SK-N-SH (cell line): Measurements from ENCODE around the gene CCDC106. TPM values are rescaled to one million over a fixed set of nuclear protein-coding genes. Genes with fewer than 3 reads are reported as not detected.
A peak's percentile ranks its signal among the peaks of the same experiment; 100 is the strongest.

Experiments used
- CTCF ChIA-PET: fragments of 300-600, 350-600 bp; formaldehyde crosslinking; extraction: SDS; loops from one replicate; lab custom pipeline; 2021; lab: Yijun Ruan, JAX
- POLR2A ChIA-PET: fragments of 350-600 bp; sonication (Branson Sonifier 250); formaldehyde crosslinking; extraction: SDS; loops from one replicate; lab custom pipeline; 2020; ENCODE audit warnings: antibody characterized with exemption, inconsistent platforms; lab: Yijun Ruan, JAX
- DNase-seq: peaks from one replicate; pipeline ENCODE4 v3.0.0; 2012
- H2AFZ ChIP-seq: fragments of 200-600 bp; sonication (generic); 2 replicates; pipeline ENCODE4 v1.8.1; 2016; ENCODE audit warnings: antibody characterized with exemption, mild to moderate bottlenecking, low read depth
- H3F3A ChIP-seq: fragments of 200-600 bp; sonication (generic); replicated peaks from 2 replicates; pipeline ENCODE3; 2016; ENCODE audit warnings: antibody characterized with exemption, mild to moderate bottlenecking; ENCODE audit not compliant: insufficient read depth
- H3K27ac ChIP-seq, 2 experiments: fragments of 200-500 bp in 1 of 2; fragments of 200-600 bp in 1 of 2; sonication (Bioruptor generic) in 1 of 2; sonication (generic), shearing (Covaris generic) in 1 of 2; 2 replicates each; pipeline versions ENCODE4 v1.5.1 to v1.6.1; 2014 to 2016; ENCODE audit warnings: low read depth in 2 of 2, inconsistent platforms in 1 of 2, low read length in 1 of 2, mild to moderate bottlenecking in 1 of 2, mixed read lengths in 1 of 2
- H3K27me3 ChIP-seq: fragments of 200-600 bp; sonication (generic), shearing (Covaris generic); 2 replicates; pipeline ENCODE4 v1.6.1; 2016; ENCODE audit warnings: mixed run types; ENCODE audit not compliant: insufficient read depth
- H3K36me3 ChIP-seq, 2 experiments: fragments of 200-500 bp in 1 of 2; fragments of 200-600 bp in 1 of 2; sonication (Bioruptor generic) in 1 of 2; sonication (generic) in 1 of 2; replicated peaks in 1 of 2; 2 replicates each; pipeline versions ENCODE3 to v1.5.1; 2014 to 2016; ENCODE audit warnings: low read length in 1 of 2, mild to moderate bottlenecking in 1 of 2; ENCODE audit not compliant: insufficient read depth in 2 of 2, control insufficient read depth in 1 of 2
- H3K4me1 ChIP-seq, 2 experiments: fragments of 200-500 bp in 1 of 2; fragments of 200-600 bp in 1 of 2; sonication (Bioruptor generic) in 1 of 2; sonication (generic), shearing (Covaris generic) in 1 of 2; 2 replicates each; pipeline versions ENCODE4 v1.5.1 to v1.6.1; 2014 to 2016; ENCODE audit warnings: low read depth in 1 of 2, low read length in 1 of 2, mixed run types in 1 of 2; ENCODE audit not compliant: insufficient read depth in 2 of 2, control insufficient read depth in 1 of 2
- H3K4me2 ChIP-seq: fragments of 200-600 bp; sonication (generic), shearing (Covaris generic); 2 replicates; pipeline ENCODE4 v1.6.1; 2017; ENCODE audit warnings: mixed run types
- H3K4me3 ChIP-seq, 2 experiments: fragments of 200-500 bp in 1 of 2; fragments of 200-600 bp in 1 of 2; sonication (Bioruptor generic) in 1 of 2; sonication (generic), shearing (Covaris generic) in 1 of 2; 2 replicates each; pipeline versions ENCODE4 v1.5.1 to v1.8.1; 2014 to 2016; ENCODE audit warnings: low read depth in 2 of 2, inconsistent platforms in 1 of 2, low read length in 1 of 2, mild to moderate bottlenecking in 1 of 2, mixed read lengths in 1 of 2, moderate library complexity in 1 of 2
- H3K79me2 ChIP-seq: fragments of 200-600 bp; sonication (generic); 2 replicates; pipeline ENCODE4 v1.8.1; 2017; ENCODE audit warnings: mild to moderate bottlenecking; ENCODE audit not compliant: insufficient read depth
- H3K9ac ChIP-seq: fragments of 200-600 bp; sonication (generic); 2 replicates; pipeline ENCODE4 v1.6.1; 2017; ENCODE audit warnings: mixed run types
- H3K9me2 ChIP-seq: fragments of 200-600 bp; sonication (generic); 2 replicates; pipeline ENCODE4 v1.6.1; 2017; ENCODE audit warnings: mixed run types
- H3K9me3 ChIP-seq: fragments of 200-600 bp; sonication (generic); 2 replicates; pipeline ENCODE4 v1.6.1; 2017; ENCODE audit warnings: mixed run types, mild to moderate bottlenecking, moderate library complexity
- H4K20me1 ChIP-seq: fragments of 200-600 bp; sonication (generic); 2 replicates; pipeline ENCODE4 v1.6.1; 2017; ENCODE audit warnings: mild to moderate bottlenecking, mixed run types; ENCODE audit not compliant: insufficient read depth
- EP300 ChIP-seq, 2 experiments: IDR thresholded peaks; 2 replicates each; pipeline versions ENCODE4 v1.4.0 to v1.6.1; 2012; ENCODE audit warnings: borderline replicate concordance in 1 of 2, low read depth in 1 of 2, low read length in 1 of 2
- GABPA ChIP-seq: IDR thresholded peaks from 2 replicates; pipeline ENCODE4 v1.4.0; 2012; ENCODE audit warnings: low read depth, mild to moderate bottlenecking
- GATA2 ChIP-seq: sonication (generic); formaldehyde crosslinking; IDR thresholded peaks from 2 replicates; pipeline ENCODE4 v1.5.0; 2020; ENCODE audit warnings: mild to moderate bottlenecking, missing genetic modification reagents
- JUND ChIP-seq: IDR thresholded peaks from 2 replicates; pipeline ENCODE4 v1.4.0; 2012
- MEF2A ChIP-seq: IDR thresholded peaks from 2 replicates; pipeline ENCODE4 v1.4.0; 2012; ENCODE audit warnings: low read depth, borderline replicate concordance
- NRF1 ChIP-seq: IDR thresholded peaks from 2 replicates; pipeline ENCODE4 v1.6.1; 2012; ENCODE audit warnings: low read depth, mild to moderate bottlenecking, low read length
- POLR2AphosphoS5 ChIP-seq: IDR thresholded peaks from 2 replicates; pipeline ENCODE4 v1.6.1; 2012; ENCODE audit warnings: low read depth, low read length
- RAD21 ChIP-seq: IDR thresholded peaks from 2 replicates; pipeline ENCODE4 v1.6.1; 2012; ENCODE audit warnings: mild to moderate bottlenecking, low read length
- RCOR1 ChIP-seq: fragments of 150-350 bp; IDR thresholded peaks from 2 replicates; pipeline ENCODE4 v1.6.1; 2017; ENCODE audit warnings: antibody characterized with exemption, low read length
- RXRA ChIP-seq: IDR thresholded peaks from 2 replicates; pipeline ENCODE4 v1.4.0; 2012; ENCODE audit warnings: low read depth, mild to moderate bottlenecking, borderline replicate concordance
- TAF1 ChIP-seq: IDR thresholded peaks from 2 replicates; pipeline ENCODE4 v1.6.1; 2012; ENCODE audit warnings: low read depth, mild to moderate bottlenecking, low read length, moderate library complexity, borderline replicate concordance
- TEAD4 ChIP-seq: IDR thresholded peaks from 2 replicates; pipeline ENCODE4 v1.4.0; 2012; ENCODE audit warnings: mild to moderate bottlenecking, borderline replicate concordance; ENCODE audit not compliant: insufficient read depth
- YY1 ChIP-seq: IDR thresholded peaks from 2 replicates; pipeline ENCODE4 v1.4.0; 2012; ENCODE audit warnings: low read depth, mild to moderate bottlenecking
- WGBS: methylation state at CpG from one replicate; pipeline ENCODE4 v1.1.6; 2017; ENCODE audit warnings: low lambda C conversion rate; 5-methylcytosine and 5-hydroxymethylcytosine counted together
- polyA plus RNA-seq, 3 experiments: library from polyadenylated mRNA; depleted of rRNA; stranded (reverse); fragments of >200 nt; gene quantifications; 2 replicates each; pipeline ENCODE4 v1.2.3, GENCODE V29; 2012
- TF ChIP-seq, protein P1 (sequence below): IDR thresholded peaks from 2 replicates; pipeline ENCODE4 v1.6.1; 2012; ENCODE audit warnings: mild to moderate bottlenecking, low read depth, low read length, moderate library complexity
- TF ChIP-seq, protein P2 (sequence below): fragments of 150-350 bp; IDR thresholded peaks from 2 replicates; pipeline ENCODE4 v1.6.1; 2016; ENCODE audit warnings: mild to moderate bottlenecking, low read depth, low read length
- TF ChIP-seq, protein P3 (sequence below): fragments of 200-600 bp; sonication (generic); IDR thresholded peaks from 2 replicates; pipeline ENCODE4 v1.6.1; 2017; ENCODE audit warnings: antibody characterized with exemption, mild to moderate bottlenecking, moderate library complexity

CCDC106 gene
- polyA plus RNA-seq, 1 of the 3 experiments (the other 2 are of a cell fraction): 27.1 TPM

DNA sequence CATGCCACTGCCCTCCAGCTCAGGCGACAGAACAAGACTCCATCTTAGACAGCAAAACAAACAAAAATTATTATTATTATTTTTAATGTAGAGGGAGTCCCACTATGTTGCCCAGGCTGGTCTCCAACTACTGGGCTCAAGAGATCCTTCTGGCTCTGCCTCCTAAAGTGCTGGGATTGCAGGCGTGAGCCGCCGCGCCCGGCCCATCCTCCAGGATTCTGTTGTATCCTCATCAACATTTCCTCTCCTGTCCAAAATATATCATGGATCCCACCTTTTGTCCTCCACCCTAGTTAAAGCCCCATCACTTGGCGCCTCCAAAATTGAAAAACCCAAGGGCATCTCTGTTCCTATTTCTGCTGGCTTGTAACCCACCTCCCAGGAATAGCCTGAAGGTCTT, 24.9 kb upstream of the CCDC106 start:
- H3K79me2 ChIP-seq: peaks cover 11% of the 10 kb centered on the region; the same call in 1 of the 2 replicates
- H3K27ac ChIP-seq: no peak overlapping the region
- TF ChIP-seq TAF1: no peak
- no peak for TF ChIP-seq MEF2A
- no peak for TF ChIP-seq GABPA
- TF ChIP-seq, protein P1, sequence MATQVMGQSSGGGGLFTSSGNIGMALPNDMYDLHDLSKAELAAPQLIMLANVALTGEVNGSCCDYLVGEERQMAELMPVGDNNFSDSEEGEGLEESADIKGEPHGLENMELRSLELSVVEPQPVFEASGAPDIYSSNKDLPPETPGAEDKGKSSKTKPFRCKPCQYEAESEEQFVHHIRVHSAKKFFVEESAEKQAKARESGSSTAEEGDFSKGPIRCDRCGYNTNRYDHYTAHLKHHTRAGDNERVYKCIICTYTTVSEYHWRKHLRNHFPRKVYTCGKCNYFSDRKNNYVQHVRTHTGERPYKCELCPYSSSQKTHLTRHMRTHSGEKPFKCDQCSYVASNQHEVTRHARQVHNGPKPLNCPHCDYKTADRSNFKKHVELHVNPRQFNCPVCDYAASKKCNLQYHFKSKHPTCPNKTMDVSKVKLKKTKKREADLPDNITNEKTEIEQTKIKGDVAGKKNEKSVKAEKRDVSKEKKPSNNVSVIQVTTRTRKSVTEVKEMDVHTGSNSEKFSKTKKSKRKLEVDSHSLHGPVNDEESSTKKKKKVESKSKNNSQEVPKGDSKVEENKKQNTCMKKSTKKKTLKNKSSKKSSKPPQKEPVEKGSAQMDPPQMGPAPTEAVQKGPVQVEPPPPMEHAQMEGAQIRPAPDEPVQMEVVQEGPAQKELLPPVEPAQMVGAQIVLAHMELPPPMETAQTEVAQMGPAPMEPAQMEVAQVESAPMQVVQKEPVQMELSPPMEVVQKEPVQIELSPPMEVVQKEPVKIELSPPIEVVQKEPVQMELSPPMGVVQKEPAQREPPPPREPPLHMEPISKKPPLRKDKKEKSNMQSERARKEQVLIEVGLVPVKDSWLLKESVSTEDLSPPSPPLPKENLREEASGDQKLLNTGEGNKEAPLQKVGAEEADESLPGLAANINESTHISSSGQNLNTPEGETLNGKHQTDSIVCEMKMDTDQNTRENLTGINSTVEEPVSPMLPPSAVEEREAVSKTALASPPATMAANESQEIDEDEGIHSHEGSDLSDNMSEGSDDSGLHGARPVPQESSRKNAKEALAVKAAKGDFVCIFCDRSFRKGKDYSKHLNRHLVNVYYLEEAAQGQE: no peak
- TF ChIP-seq, protein P2, sequence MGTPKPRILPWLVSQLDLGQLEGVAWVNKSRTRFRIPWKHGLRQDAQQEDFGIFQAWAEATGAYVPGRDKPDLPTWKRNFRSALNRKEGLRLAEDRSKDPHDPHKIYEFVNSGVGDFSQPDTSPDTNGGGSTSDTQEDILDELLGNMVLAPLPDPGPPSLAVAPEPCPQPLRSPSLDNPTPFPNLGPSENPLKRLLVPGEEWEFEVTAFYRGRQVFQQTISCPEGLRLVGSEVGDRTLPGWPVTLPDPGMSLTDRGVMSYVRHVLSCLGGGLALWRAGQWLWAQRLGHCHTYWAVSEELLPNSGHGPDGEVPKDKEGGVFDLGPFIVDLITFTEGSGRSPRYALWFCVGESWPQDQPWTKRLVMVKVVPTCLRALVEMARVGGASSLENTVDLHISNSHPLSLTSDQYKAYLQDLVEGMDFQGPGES: no peak
- TF ChIP-seq RCOR1: no peak
- no peak for TF ChIP-seq YY1
- TF ChIP-seq RXRA: no peak
- TF ChIP-seq JUND: no peak
- no peak for TF ChIP-seq TEAD4
- no peak for TF ChIP-seq EP300 (IDR thresholded peaks at IDR 0.05; ENCODE audit: borderline replicate concordance in 1 of 2, low read depth in 1 of 2, low read length in 1 of 2)
- no peak for TF ChIP-seq NRF1
- TF ChIP-seq, protein P3, sequence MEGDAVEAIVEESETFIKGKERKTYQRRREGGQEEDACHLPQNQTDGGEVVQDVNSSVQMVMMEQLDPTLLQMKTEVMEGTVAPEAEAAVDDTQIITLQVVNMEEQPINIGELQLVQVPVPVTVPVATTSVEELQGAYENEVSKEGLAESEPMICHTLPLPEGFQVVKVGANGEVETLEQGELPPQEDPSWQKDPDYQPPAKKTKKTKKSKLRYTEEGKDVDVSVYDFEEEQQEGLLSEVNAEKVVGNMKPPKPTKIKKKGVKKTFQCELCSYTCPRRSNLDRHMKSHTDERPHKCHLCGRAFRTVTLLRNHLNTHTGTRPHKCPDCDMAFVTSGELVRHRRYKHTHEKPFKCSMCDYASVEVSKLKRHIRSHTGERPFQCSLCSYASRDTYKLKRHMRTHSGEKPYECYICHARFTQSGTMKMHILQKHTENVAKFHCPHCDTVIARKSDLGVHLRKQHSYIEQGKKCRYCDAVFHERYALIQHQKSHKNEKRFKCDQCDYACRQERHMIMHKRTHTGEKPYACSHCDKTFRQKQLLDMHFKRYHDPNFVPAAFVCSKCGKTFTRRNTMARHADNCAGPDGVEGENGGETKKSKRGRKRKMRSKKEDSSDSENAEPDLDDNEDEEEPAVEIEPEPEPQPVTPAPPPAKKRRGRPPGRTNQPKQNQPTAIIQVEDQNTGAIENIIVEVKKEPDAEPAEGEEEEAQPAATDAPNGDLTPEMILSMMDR: no peak
- TF ChIP-seq RAD21: no peak
- TF ChIP-seq GATA2 (CRISPR knock-in tag): no peak
- no peak for TF ChIP-seq POLR2AphosphoS5
- no peaks in the 10 kb centered on the region for H3K9me2 ChIP-seq
- POLR2A ChIA-PET: no interaction called here
- no peak overlapping the region for H3K9ac ChIP-seq
- no peak overlapping the region for H2AFZ ChIP-seq
- H3K4me2 ChIP-seq: peak overlapping the region; percentile 29; the same call in 1 of the 2 replicates
- H3K36me3 ChIP-seq: peaks cover 0 to 3% of the 10 kb centered on the region in 2 experiments
- no peaks in the 10 kb centered on the region for H3K27me3 ChIP-seq
- H4K20me1 ChIP-seq: no peaks in the 10 kb centered on the region
- H3K4me1 ChIP-seq: peaks cover 0 to 2% of the 10 kb centered on the region in 2 experiments; a peak in 1 of 4 replicates
- CTCF ChIA-PET: interaction anchor here (0.7 to 4.7 kb wide), 5 partner anchors 10 to 321 kb away, joined by 3 to 30 read pairs (median 9); partner anchors contain the start of gene ZNF865
- H3K4me3 ChIP-seq: no peak overlapping the region
- DNase-seq: peak; percentile 9
- 95% methylated on average over 7 of the region's 7 CpGs for WGBS
- no peaks in the 10 kb centered on the region for H3K9me3 ChIP-seq
- H3F3A ChIP-seq: peaks cover 12% of the 10 kb centered on the region
